Spleen (tissue), 11 donors: ENCODE measurements around the gene LRBA. TPM values are rescaled to one million over a fixed set of nuclear protein-coding genes. Genes with fewer than 3 reads are reported as not detected.

Source experiments
- DNase-seq: peaks from one replicate; pipeline ENCODE4 v3.0.0-alpha.2; 2020
- H3K27ac ChIP-seq, 8 donors: fragments of 200-600 bp; sonication (generic) in 7 of 8; 1 replicate in 4 of 8; 2 replicates in 4 of 8; pipeline versions ENCODE4 v1.5.0 to v1.8.0; 2016 to 2021; ENCODE audit warnings: inconsistent platforms in 4 of 8, mild to moderate bottlenecking in 4 of 8, moderate library complexity in 1 of 8
- H3K27me3 ChIP-seq, 7 donors: fragments of 200-600 bp; sonication (generic) in 6 of 7; replicated peaks in 1 of 7; 1 replicate in 4 of 7; 2 replicates in 3 of 7; pipeline versions ENCODE4 v1.5.0 to v1.8.0; 2016 to 2021; ENCODE audit warnings: inconsistent platforms in 3 of 7, mild to moderate bottlenecking in 1 of 7
- H3K36me3 ChIP-seq, 6 donors: fragments of 200-600 bp; sonication (generic) in 5 of 6; 1 replicate in 4 of 6; 2 replicates in 2 of 6; pipeline versions ENCODE4 v1.5.0 to v1.8.0; 2016 to 2021; ENCODE audit warnings: inconsistent platforms in 2 of 6
- H3K4me1 ChIP-seq, 6 donors: fragments of 200-600 bp; sonication (generic) in 5 of 6; 1 replicate in 3 of 6; 2 replicates in 3 of 6; pipeline versions ENCODE4 v1.5.0 to v1.8.0; 2016 to 2021; ENCODE audit warnings: inconsistent platforms in 3 of 6
- H3K4me3 ChIP-seq, 8 donors: fragments of 200-600 bp; sonication (generic) in 7 of 8; 1 replicate in 4 of 8; 2 replicates in 4 of 8; pipeline versions ENCODE4 v1.5.0 to v1.8.0; 2016 to 2021; ENCODE audit warnings: inconsistent platforms in 4 of 8, mild to moderate bottlenecking in 4 of 8, moderate library complexity in 2 of 8
- H3K9me3 ChIP-seq, 8 donors: fragments of 200-600 bp; sonication (generic) in 7 of 8; 1 replicate in 4 of 8; 2 replicates in 4 of 8; pipeline versions ENCODE4 v1.5.0 to v1.8.0; 2016 to 2021; ENCODE audit warnings: inconsistent platforms in 4 of 8
- CTCF ChIP-seq, 11 experiments: fragments of 200-600 bp in 7 of 11; fragments of 450-650 bp in 4 of 11; sonication (generic) in 4 of 11; IDR thresholded peaks in 8 of 11; conservative IDR thresholded peaks in 3 of 11; 1 replicate in 7 of 11; 2 replicates in 4 of 11; pipeline versions ENCODE4 v1.4.0 to v1.8.0; 2016 to 2021; ENCODE audit warnings: antibody characterized with exemption in 11 of 11, inconsistent platforms in 4 of 11, mild to moderate bottlenecking in 1 of 11
- POLR2A ChIP-seq, 3 donors: fragments of 450-650 bp; IDR thresholded peaks; one replicate each; pipeline ENCODE4 v1.5.1; 2017; ENCODE audit warnings: antibody characterized with exemption in 3 of 3, mild to moderate bottlenecking in 1 of 3
- POLR2AphosphoS5 ChIP-seq, 3 donors: sonication (generic); formaldehyde crosslinking; IDR thresholded peaks; one replicate each; pipeline ENCODE4 v1.5.1; 2017; ENCODE audit warnings: antibody characterized with exemption in 3 of 3
- WGBS, 5 donors: extraction: QIAGEN DNeasy Blood & Tissue Kit in 3 of 5; methylation state at CpG; one replicate each; pipeline versions ENCODE4 v1.1.5 to v1.1.7; 2013 to 2018; 5-methylcytosine and 5-hydroxymethylcytosine counted together
- intact Hi-C: fragments of 100-400 bp; cut with DNase I; formaldehyde crosslinking; loops from one replicate; pipeline ENCODE4 v1.15.0; 2023; ENCODE audit warnings: low total_unique reads
- polyA plus RNA-seq, 3 donors: library from polyadenylated mRNA; stranded (reverse); fragments of 200-250 nt; gene quantifications; one replicate each; pipeline ENCODE4 v1.2.1, GENCODE V29; 2013
- total RNA-seq, 7 donors: library from RNA; depleted of rRNA in 3 of 7; stranded (reverse); fragments of >200 nt in 3 of 7; fragmentation: NEBNext Ultra II Directional in 4 of 7; extraction: Animal tissue kit (Norgen Biotek cat#: 25700) in 4 of 7; gene quantifications; one replicate each; pipeline versions ENCODE4 v1.1.0 to v1.2.1, GENCODE V29; 2016 to 2021
- donor health status: healthy with polysubstance abuse.
- donor health status: DM: no; HTN: no; CAD: no; lungs with moderate emphysema.
- donor health status: DM: no; HTN: no; CAD: no.
- donor health status: Bipolar disorder and iron deficiency.
- donor health status: healthy.
- donor health status: DM: no; HTN: no; CAD: no.
- donor health status: DM: yes; HTN: yes; CAD: no.

The LRBA gene
- total and polyA plus RNA-seq, 10 donors = 8.2 to 84.9 (median 50.5) TPM

DNA sequence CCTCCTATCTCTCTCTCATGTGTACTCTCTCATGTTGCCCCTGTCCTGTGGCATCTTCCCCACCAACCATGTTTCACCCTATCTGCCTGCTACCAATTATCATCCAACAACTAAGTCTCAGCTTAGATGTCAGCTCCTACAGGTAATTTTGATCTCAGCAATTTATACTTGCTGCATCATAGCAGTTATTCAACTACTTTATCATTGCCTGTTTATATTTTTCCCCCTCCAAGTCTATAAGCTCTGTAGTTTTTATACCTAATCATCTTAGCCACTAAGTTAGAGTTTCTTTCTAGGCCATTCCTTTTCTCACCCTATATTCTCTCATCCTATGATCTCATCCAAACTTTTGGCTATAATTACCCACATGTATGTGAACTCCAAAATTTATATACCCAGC, 382.4 kb downstream of the LRBA start:
- no peak for TF ChIP-seq CTCF (IDR thresholded peaks at IDR 0.05 in 8 of 11, conservative IDR thresholded peaks at IDR 0.05 in 3 of 11)
- no peak for TF ChIP-seq POLR2A (IDR thresholded peaks at IDR 0.05)
- TF ChIP-seq POLR2AphosphoS5 (IDR thresholded peaks at IDR 0.05) = no peak
- H3K9me3 ChIP-seq = peaks cover 0 to 34% (median 22%) of the 10 kb centered on the region in 8 donors
- H3K27ac ChIP-seq = no peak overlapping the region
- H3K27me3 ChIP-seq = no peaks in the 10 kb centered on the region
- no peak for DNase-seq
- intact Hi-C loops = no loop called here
- peaks cover 0 to 33% (median 0%) of the 10 kb centered on the region in 6 donors for H3K36me3 ChIP-seq
- no peak overlapping the region for H3K4me3 ChIP-seq
- H3K4me1 ChIP-seq = no peaks in the 10 kb centered on the region

DNA sequence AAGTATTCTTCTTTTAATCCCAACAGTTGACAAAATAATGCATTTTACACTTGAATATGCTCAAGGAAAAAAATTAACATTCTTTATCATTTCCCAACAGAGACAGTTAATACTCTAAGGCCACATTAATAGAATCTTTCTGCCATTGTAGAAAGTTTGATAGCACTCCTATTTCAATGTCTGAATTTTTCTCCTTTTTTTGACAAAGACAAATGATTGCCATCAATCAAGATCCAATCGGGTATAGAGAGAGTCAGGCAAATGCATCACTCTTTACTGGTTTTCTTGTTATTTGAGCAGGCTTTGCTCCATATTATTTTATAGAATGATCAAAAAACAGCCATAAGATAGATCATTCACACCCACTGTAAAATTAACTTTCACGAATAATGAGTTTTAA, 387.0 kb downstream of the LRBA start:
- Histone ChIP-seq H3K27me3 (no peaks in the 10 kb centered on the region), H3K36me3 (peaks cover 0 to 11% (median 0%) of the 10 kb centered on the region in 6 donors), H3K27ac (no peak overlapping the region), H3K4me3 (no peak overlapping the region), H3K4me1 (no peaks in the 10 kb centered on the region), H3K9me3 (peaks cover 0 to 9% (median 7%) of the 10 kb centered on the region in 8 donors)
- 92 to 99% (median 95%) methylated on average over 2 of the region's 2 CpGs for WGBS, 5 donors
- intact Hi-C loops = no loop called here
- TF ChIP-seq POLR2AphosphoS5 (IDR thresholded peaks at IDR 0.05) = no peak
- no peak for TF ChIP-seq POLR2A (IDR thresholded peaks at IDR 0.05)
- TF ChIP-seq CTCF (IDR thresholded peaks at IDR 0.05 in 8 of 11, conservative IDR thresholded peaks at IDR 0.05 in 3 of 11) = no peak
- no peak for DNase-seq

GRCh38 chr4:150625033-150625432, 390.1 kb downstream of the LRBA start:
- no peak for TF ChIP-seq CTCF (IDR thresholded peaks at IDR 0.05 in 8 of 11, conservative IDR thresholded peaks at IDR 0.05 in 3 of 11)
- TF ChIP-seq POLR2A (IDR thresholded peaks at IDR 0.05) = no peak
- TF ChIP-seq POLR2AphosphoS5 (IDR thresholded peaks at IDR 0.05) = no peak
- Histone ChIP-seq H3K9me3 (peaks cover 0 to 9% (median 0%) of the 10 kb centered on the region in 8 donors), H3K27ac (no peak overlapping the region), H3K4me3 (no peak overlapping the region), H3K4me1 (no peaks in the 10 kb centered on the region), H3K36me3 (peaks cover 0 to 4% (median 0%) of the 10 kb centered on the region in 6 donors), H3K27me3 (no peaks in the 10 kb centered on the region)
- intact Hi-C loops = no loop called here
- WGBS, 5 donors = 86 to 94% (median 88%) methylated on average over 2 of the region's 2 CpGs
- DNase-seq = no peak

GRCh38 chr4:150624055-150624454, 391.0 kb downstream of the LRBA start:
- H3K9me3 ChIP-seq = peaks cover 0 to 9% (median 0%) of the 10 kb centered on the region in 8 donors
- H3K27me3 ChIP-seq = no peaks in the 10 kb centered on the region
- no peak for TF ChIP-seq POLR2AphosphoS5 (IDR thresholded peaks at IDR 0.05)
- no peak for TF ChIP-seq CTCF (IDR thresholded peaks at IDR 0.05 in 8 of 11, conservative IDR thresholded peaks at IDR 0.05 in 3 of 11)
- no peak for TF ChIP-seq POLR2A (IDR thresholded peaks at IDR 0.05)
- no peak for DNase-seq
- intact Hi-C loops = no loop called here
- no peaks in the 10 kb centered on the region for H3K4me1 ChIP-seq
- WGBS, 5 donors = 91 to 98% (median 95%) methylated on average over 1 of the region's 1 CpG
- no peak overlapping the region for H3K4me3 ChIP-seq
- no peak overlapping the region for H3K27ac ChIP-seq
- no peaks in the 10 kb centered on the region for H3K36me3 ChIP-seq
